GM19463 (cell line): ENCODE data around the gene PIEZO1.
"Not testable (repeated sequence)": the region's sequence is repeated elsewhere in the genome, so short reads cannot be mapped to it uniquely, and the experiment has no call there.

Experiments used
- ATAC-seq: cut with Tn5 transposase; IDR thresholded peaks from one replicate; pipeline ENCODE4 v1.9.1; 2021; ENCODE audit warnings: mild to moderate bottlenecking, moderate library complexity; ENCODE audit not compliant: unreplicated experiment

Gene PIEZO1

GRCh38 chr16:88785106-88785924, at the start of gene PIEZO1:
Gene PIEZO1 (minus strand): TSS chr16:88785220. CDS start chr16:88784964, 256 bp downstream.
- ATAC-seq, result no peak

GRCh38 chr16:88834670-88835069, 49.6 kb upstream of the PIEZO1 start:
- no peak for ATAC-seq

- ATAC-seq, result no peak
Observed at GRCh38 chr16:88833086-88833485, 48.1 kb upstream of the PIEZO1 start.

GRCh38 chr16:88831838-88832237, 46.8 kb upstream of the PIEZO1 start:
- ATAC-seq, result no peak

- ATAC-seq, result no peak
Observed at GRCh38 chr16:88830783-88831182, 45.8 kb upstream of the PIEZO1 start.

- no peak for ATAC-seq
Observed at GRCh38 chr16:88830258-88830657, 45.2 kb upstream of the PIEZO1 start.

GRCh38 chr16:88828711-88829110, 43.7 kb upstream of the PIEZO1 start:
- ATAC-seq, result no peak

GRCh38 chr16:88827727-88828126, 42.7 kb upstream of the PIEZO1 start:
- no peak for ATAC-seq

- no peak for ATAC-seq
Observed at GRCh38 chr16:88826070-88826840, 41.2 kb upstream of the PIEZO1 start.

- ATAC-seq, result no peak
Observed at GRCh38 chr16:88825146-88825545, 40.1 kb upstream of the PIEZO1 start.

GRCh38 chr16:88824256-88825077, 39.4 kb upstream of the PIEZO1 start:
- ATAC-seq, result no peak

- ATAC-seq, result not testable (repeated sequence)
Observed at GRCh38 chr16:88823646-88824045, 38.6 kb upstream of the PIEZO1 start.

GRCh38 chr16:88822281-88823040, 37.4 kb upstream of the PIEZO1 start:
- no peak for ATAC-seq

- ATAC-seq, result no peak
Observed at GRCh38 chr16:88821168-88821850, 36.3 kb upstream of the PIEZO1 start.

- ATAC-seq, result no peak
Observed at GRCh38 chr16:88820385-88821025, 35.5 kb upstream of the PIEZO1 start.

GRCh38 chr16:88819126-88819525, 34.1 kb upstream of the PIEZO1 start:
- ATAC-seq, result no peak

GRCh38 chr16:88818575-88818874, 33.5 kb upstream of the PIEZO1 start:
- ATAC-seq, result no peak

GRCh38 chr16:88817785-88818574, 33.0 kb upstream of the PIEZO1 start:
- ATAC-seq, result no peak
